SK-N-MC (cell line): ENCODE measurements around the gene PLA2G12B.

ENCODE experiments used
- DNase-seq: peaks from one replicate; pipeline ENCODE4 v3.0.0-alpha.2; 2011; ENCODE audit warnings: low read depth, low spot score
- H3K27ac ChIP-seq: fragments of 200-600 bp; sonication (generic); 2 replicates; pipeline ENCODE4 v1.5.1; 2016; ENCODE audit warnings: mixed run types
- H3K36me3 ChIP-seq: fragments of 200-600 bp; sonication (generic); 2 replicates; pipeline ENCODE4 v1.6.1; 2017; ENCODE audit warnings: antibody characterized with exemption, low read length, mixed read lengths; ENCODE audit not compliant: insufficient read depth
- H3K4me3 ChIP-seq: fragments of 200-600 bp; sonication (generic); 2 replicates; pipeline ENCODE4 v1.5.1; 2016
- H3K9ac ChIP-seq: fragments of 200-600 bp; sonication (generic); 2 replicates; pipeline ENCODE4 v1.8.0; 2017; ENCODE audit warnings: mixed run types, mixed read lengths; ENCODE audit not compliant: insufficient read length
- H3K9me3 ChIP-seq: fragments of 200-600 bp; sonication (generic); 2 replicates; pipeline ENCODE4 v1.6.1; 2017; ENCODE audit warnings: low read depth, mild to moderate bottlenecking, antibody characterized with exemption, low read length, moderate library complexity, mixed read lengths
- EZH2 ChIP-seq: fragments of 200-600 bp; sonication (generic); IDR thresholded peaks from one replicate; pipeline ENCODE4 v1.6.1; 2017; ENCODE audit warnings: antibody characterized with exemption
- FOXP2 ChIP-seq: optimal IDR thresholded peaks from 2 replicates; pipeline ENCODE3; 2011; ENCODE audit warnings: mild to moderate bottlenecking, moderate library complexity; ENCODE audit not compliant: insufficient read depth; ENCODE audit errors: extremely low read length, control extremely low read depth
- POLR2AphosphoS5 ChIP-seq: IDR thresholded peaks from 2 replicates; pipeline ENCODE4 v1.6.1; 2012; ENCODE audit warnings: mild to moderate bottlenecking, low read depth, low read length, borderline replicate concordance

The PLA2G12B gene

DNA sequence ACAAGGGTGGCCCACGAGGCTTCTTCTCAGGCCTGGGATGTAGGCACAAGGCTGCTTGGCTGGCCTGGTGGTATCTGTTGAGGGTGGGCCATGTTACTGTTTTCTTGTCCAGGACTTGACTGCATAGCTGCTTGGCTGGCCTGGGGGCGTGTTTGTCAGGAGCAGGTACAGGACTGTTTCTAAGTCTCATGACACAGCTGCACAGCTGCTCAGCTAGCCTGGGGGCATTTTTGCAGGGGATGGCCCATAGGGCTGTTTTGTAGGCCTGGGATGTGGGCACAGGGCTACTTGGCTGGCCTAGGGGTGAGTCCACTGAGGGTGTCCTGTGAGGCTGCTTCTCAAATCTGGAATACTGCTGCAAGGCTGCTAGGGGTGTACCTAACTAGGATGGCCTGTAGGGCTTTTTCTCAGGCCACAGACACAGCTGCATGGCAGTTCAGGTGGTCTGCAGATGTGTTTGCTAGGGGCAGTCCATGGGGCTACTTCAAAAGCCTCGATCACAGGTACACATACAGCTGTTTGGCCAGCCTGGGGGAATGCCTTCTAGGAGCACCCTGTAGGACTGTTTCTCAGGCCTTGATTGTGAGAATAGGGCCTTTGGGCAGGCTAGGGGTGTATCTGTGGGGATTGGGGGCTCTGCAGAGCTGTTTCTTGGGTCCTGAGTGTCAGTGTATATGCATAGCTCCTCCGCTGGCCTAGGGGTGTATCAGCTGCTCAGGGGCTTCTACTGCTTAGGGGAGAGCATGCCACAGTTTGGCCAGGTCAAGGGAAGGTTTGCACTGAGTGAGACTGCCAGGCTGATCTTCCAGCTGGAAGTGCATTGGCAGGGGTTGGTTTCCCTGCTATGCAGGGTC, 26.6 kb upstream of the PLA2G12B start:
- DNase-seq, result no peak
- TF ChIP-seq FOXP2 (no peak), EZH2 (no peak), POLR2AphosphoS5 (no peak)
- no peak overlapping the region for H3K27ac ChIP-seq
- no peak overlapping the region for H3K4me3 ChIP-seq
- H3K9me3 ChIP-seq, result no peaks in the 10 kb centered on the region
- no peak overlapping the region for H3K9ac ChIP-seq
- H3K36me3 ChIP-seq, result no peaks in the 10 kb centered on the region

- Histone ChIP-seq H3K27ac (no peak overlapping the region), H3K9me3 (no peaks in the 10 kb centered on the region), H3K9ac (no peak overlapping the region), H3K36me3 (no peaks in the 10 kb centered on the region), H3K4me3 (no peak overlapping the region)
- DNase-seq, result no peak
- TF ChIP-seq EZH2 (no peak), FOXP2 (no peak), POLR2AphosphoS5 (no peak)
Observed at GRCh38 chr10:72980348-72980747, 25.7 kb upstream of the PLA2G12B start.

GRCh38 chr10:72979709-72980108, 25.1 kb upstream of the PLA2G12B start:
- Histone ChIP-seq H3K4me3 (no peak overlapping the region), H3K27ac (no peak overlapping the region), H3K9me3 (no peaks in the 10 kb centered on the region), H3K36me3 (no peaks in the 10 kb centered on the region), H3K9ac (no peak overlapping the region)
- no peak for DNase-seq
- TF ChIP-seq FOXP2 (no peak), EZH2 (no peak)

DNA sequence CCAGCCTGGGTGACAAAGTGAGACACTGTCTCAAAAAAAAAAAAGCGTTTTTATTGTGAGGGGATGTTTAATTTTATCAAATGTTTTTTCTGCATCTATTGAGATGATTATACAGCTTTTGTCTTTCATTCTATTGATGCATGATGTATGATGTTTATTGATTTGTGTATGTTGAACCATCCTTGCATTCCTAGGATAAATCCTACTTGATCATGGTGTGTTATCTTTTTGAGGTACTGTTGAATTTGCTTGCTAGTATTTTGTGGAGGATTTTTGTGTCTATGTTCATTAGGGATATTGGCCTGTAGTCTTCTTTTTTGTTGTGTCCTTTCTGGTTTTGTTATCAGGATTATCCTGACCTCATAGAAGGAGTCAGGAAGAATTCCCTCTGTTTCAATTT, 22.3 kb upstream of the PLA2G12B start:
- H3K36me3 ChIP-seq, result no peaks in the 10 kb centered on the region
- H3K4me3 ChIP-seq, result no peak overlapping the region
- no peaks in the 10 kb centered on the region for H3K9me3 ChIP-seq
- no peak for DNase-seq
- no peak overlapping the region for H3K27ac ChIP-seq
- TF ChIP-seq POLR2AphosphoS5, result no peak
- no peak for TF ChIP-seq EZH2
- no peak for TF ChIP-seq FOXP2
- H3K9ac ChIP-seq, result no peak overlapping the region

- TF ChIP-seq EZH2, result no peak
- no peak for TF ChIP-seq FOXP2
- no peak for TF ChIP-seq POLR2AphosphoS5
- Histone ChIP-seq H3K4me3 (no peak overlapping the region), H3K36me3 (no peaks in the 10 kb centered on the region), H3K9me3 (no peaks in the 10 kb centered on the region), H3K9ac (no peak overlapping the region), H3K27ac (no peak overlapping the region)
- DNase-seq, result no peak
Observed at GRCh38 chr10:72956001-72956400, 1.4 kb upstream of the PLA2G12B start.

- Histone ChIP-seq H3K9ac (no peak overlapping the region), H3K36me3 (no peaks in the 10 kb centered on the region), H3K9me3 (no peaks in the 10 kb centered on the region), H3K4me3 (no peak overlapping the region), H3K27ac (no peak overlapping the region)
- DNase-seq, result no peak
- TF ChIP-seq FOXP2, result no peak
- no peak for TF ChIP-seq POLR2AphosphoS5
- TF ChIP-seq EZH2, result no peak
Observed at GRCh38 chr10:72954230-72954595, 393 bp downstream of the PLA2G12B start.

DNA sequence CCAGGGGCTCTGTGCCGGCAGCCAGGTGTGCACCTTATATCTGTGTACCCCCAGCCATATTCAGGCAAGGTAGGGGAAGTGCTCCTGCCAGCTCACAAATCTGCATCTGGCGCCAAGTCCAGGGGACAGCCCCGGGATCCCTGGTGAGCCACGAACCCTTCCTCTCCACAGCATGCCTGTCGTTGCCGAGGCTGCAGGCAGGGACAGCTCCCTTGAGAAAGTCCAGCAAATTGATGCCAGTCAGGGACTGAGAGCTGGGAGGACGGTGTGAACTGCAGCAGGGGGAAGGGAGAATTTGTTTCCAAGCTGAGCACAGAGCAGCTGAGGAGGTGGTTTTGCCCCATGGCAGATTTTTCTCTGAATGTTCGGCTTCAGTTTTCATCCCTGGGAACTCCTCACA, 919 bp downstream of the PLA2G12B start:
- Histone ChIP-seq H3K9ac (no peak overlapping the region), H3K27ac (no peak overlapping the region), H3K4me3 (no peak overlapping the region), H3K9me3 (no peaks in the 10 kb centered on the region), H3K36me3 (no peaks in the 10 kb centered on the region)
- TF ChIP-seq FOXP2 (no peak), POLR2AphosphoS5 (no peak), EZH2 (no peak)
- no peak for DNase-seq

- Histone ChIP-seq H3K36me3 (no peaks in the 10 kb centered on the region), H3K27ac (no peak overlapping the region), H3K9me3 (no peaks in the 10 kb centered on the region), H3K4me3 (no peak overlapping the region), H3K9ac (no peak overlapping the region)
- TF ChIP-seq POLR2AphosphoS5, result no peak
- no peak for TF ChIP-seq FOXP2
- no peak for TF ChIP-seq EZH2
- no peak for DNase-seq
Observed at GRCh38 chr10:72952642-72953158, 1.9 kb downstream of the PLA2G12B start.

- DNase-seq, result no peak
- H3K9me3 ChIP-seq, result no peaks in the 10 kb centered on the region
- no peak overlapping the region for H3K27ac ChIP-seq
- H3K4me3 ChIP-seq, result no peak overlapping the region
- no peak for TF ChIP-seq EZH2
- no peak for TF ChIP-seq POLR2AphosphoS5
- no peak for TF ChIP-seq FOXP2
- no peaks in the 10 kb centered on the region for H3K36me3 ChIP-seq
- no peak overlapping the region for H3K9ac ChIP-seq
Observed at GRCh38 chr10:72952189-72952588, 2.4 kb downstream of the PLA2G12B start.
